ENCODE results near the gene PLEKHA5.
"Not testable (repeated sequence)": the region's sequence is repeated elsewhere in the genome, so short reads cannot be mapped to it uniquely, and the experiment has no call there.

PLEKHA5 gene

GRCh38 chr12:19273482-19274330, 144.2 kb downstream of the PLEKHA5 start:
- DNase-seq (ENCODE audit: low read depth in 2 of 2) = peak; percentile 97

- no peak for DNase-seq (ENCODE audit: low read depth in 2 of 2)
Measured at GRCh38 chr12:19276767-19277166, 147.2 kb downstream of the PLEKHA5 start.

- no peak for DNase-seq (ENCODE audit: low read depth in 2 of 2)
Measured at GRCh38 chr12:19277711-19278110, 148.2 kb downstream of the PLEKHA5 start.

- no peak for DNase-seq (ENCODE audit: low read depth in 2 of 2)
Measured at GRCh38 chr12:19278407-19278806, 148.9 kb downstream of the PLEKHA5 start.

GRCh38 chr12:19282133-19282699, 152.7 kb downstream of the PLEKHA5 start:
- no peak for DNase-seq (ENCODE audit: low read depth in 2 of 2)

- no peak for DNase-seq (ENCODE audit: low read depth in 2 of 2)
Measured at GRCh38 chr12:19284658-19285057, 155.1 kb downstream of the PLEKHA5 start.

- no peak for DNase-seq (ENCODE audit: low read depth in 2 of 2)
Measured at GRCh38 chr12:19285793-19286448, 156.4 kb downstream of the PLEKHA5 start.

- DNase-seq (ENCODE audit: low read depth in 2 of 2) = no peak
Measured at GRCh38 chr12:19287302-19287701, 157.8 kb downstream of the PLEKHA5 start.

GRCh38 chr12:19288161-19288560, 158.6 kb downstream of the PLEKHA5 start:
- DNase-seq (ENCODE audit: low read depth in 2 of 2) = no peak

- DNase-seq (ENCODE audit: low read depth in 2 of 2) = no peak
Measured at GRCh38 chr12:19288603-19289244, 159.2 kb downstream of the PLEKHA5 start.

GRCh38 chr12:19298836-19299605, 169.5 kb downstream of the PLEKHA5 start:
- no peak for DNase-seq (ENCODE audit: low read depth in 2 of 2)

- no peak for DNase-seq (ENCODE audit: low read depth in 2 of 2)
Measured at GRCh38 chr12:19299765-19300164, 170.2 kb downstream of the PLEKHA5 start.

- DNase-seq (ENCODE audit: low read depth in 2 of 2) = no peak
Measured at GRCh38 chr12:19301223-19301622, 171.7 kb downstream of the PLEKHA5 start.

- no peak for DNase-seq (ENCODE audit: low read depth in 2 of 2)
Measured at GRCh38 chr12:19301688-19302087, 172.2 kb downstream of the PLEKHA5 start.

- DNase-seq (ENCODE audit: low read depth in 2 of 2) = no peak
Measured at GRCh38 chr12:19302100-19302640, 172.6 kb downstream of the PLEKHA5 start.

- no peak for DNase-seq (ENCODE audit: low read depth in 2 of 2)
Measured at GRCh38 chr12:19303496-19303895, 174.0 kb downstream of the PLEKHA5 start.

GRCh38 chr12:19304149-19304750, 174.7 kb downstream of the PLEKHA5 start:
- no peak for DNase-seq (ENCODE audit: low read depth in 2 of 2)

- not testable (repeated sequence) for DNase-seq (ENCODE audit: low read depth in 2 of 2)
Measured at GRCh38 chr12:19305621-19306020, 176.1 kb downstream of the PLEKHA5 start.

GRCh38 chr12:19306366-19306765, 176.8 kb downstream of the PLEKHA5 start:
- no peak for DNase-seq (ENCODE audit: low read depth in 2 of 2)

GRCh38 chr12:19307451-19307850, 177.9 kb downstream of the PLEKHA5 start:
- DNase-seq (ENCODE audit: low read depth in 2 of 2) = no peak

- no peak for DNase-seq (ENCODE audit: low read depth in 2 of 2)
Measured at GRCh38 chr12:19311165-19311564, 181.6 kb downstream of the PLEKHA5 start.

Data from fibroblast of skin of left biceps (primary cell).